ENCODE data around the gene ZNF222. TPM values are rescaled to one million over a fixed set of nuclear protein-coding genes. Genes with fewer than 3 reads are reported as not detected.

ZNF222 gene
- total and polyA plus RNA-seq, 2 of the 8 experiments (the other 6 are each of a cell fraction or from before 2014, with no cell fraction given): 1.7 to 3.4 TPM

DNA sequence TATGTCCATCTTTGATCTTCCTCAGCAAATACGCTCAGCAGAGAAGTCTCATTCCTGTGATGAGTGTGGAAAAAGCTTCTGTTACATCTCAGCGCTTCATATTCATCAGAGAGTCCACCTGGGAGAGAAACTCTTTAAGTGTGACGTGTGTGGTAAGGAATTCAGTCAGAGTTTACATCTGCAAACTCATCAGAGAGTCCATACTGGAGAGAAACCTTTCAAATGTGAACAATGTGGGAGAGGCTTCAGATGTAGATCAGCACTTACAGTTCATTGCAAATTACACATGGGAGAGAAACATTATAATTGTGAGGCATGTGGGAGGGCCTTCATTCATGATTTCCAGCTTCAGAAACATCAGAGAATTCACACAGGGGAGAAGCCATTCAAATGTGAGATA is 41.1 kb downstream of the ZNF222 start:
- Histone ChIP-seq H2BK120ac (replicated peaks; ENCODE audit: low read depth, low read length) (no peak overlapping the region), H3K23me2 (ENCODE audit: low read depth, low read length) (no peaks in the 10 kb centered on the region; the same call in 1 of the 2 replicates), H3K4me1 (replicated peaks in 1 of 4; ENCODE audit: control insufficient read depth in 3 of 4, insufficient read depth in 4 of 4, low read length in 3 of 4) (no peaks in the 10 kb centered on the region; a peak in 1 of 7 replicates), H3K9me3 (ENCODE audit: insufficient read depth in 2 of 2, low read depth in 1 of 2, low read length in 1 of 2) (peaks cover 26 to 32% of the 10 kb centered on the region in 2 experiments), H3K23ac (ENCODE audit: insufficient read length) (no peak overlapping the region), H3K14ac (ENCODE audit: insufficient read length) (no peak overlapping the region), H2BK12ac (ENCODE audit: low read depth, low read length) (no peak overlapping the region), H3K79me2 (ENCODE audit: control insufficient read depth in 1 of 2, insufficient read depth in 2 of 2, low read length in 2 of 2) (no peaks in the 10 kb centered on the region), H3K4ac (replicated peaks; ENCODE audit: insufficient read length, low read depth, low read length) (no peak overlapping the region), H4K91ac (replicated peaks; ENCODE audit: insufficient read length, low read length) (no peak overlapping the region), H4K8ac (ENCODE audit: extremely low read depth, insufficient read depth, low read length) (no peak overlapping the region), H4K20me1 (replicated peaks in 1 of 2; ENCODE audit: control insufficient read depth in 1 of 2, insufficient read depth in 2 of 2, low read length in 2 of 2) (no peaks in the 10 kb centered on the region), H2BK20ac (ENCODE audit: low read length) (no peak overlapping the region), H3K56ac (replicated peaks; ENCODE audit: insufficient read length, low read depth, low read length) (no peak overlapping the region), H3K4me2 (ENCODE audit: insufficient read depth in 1 of 2, low read depth in 2 of 2, low read length in 2 of 2) (no peak overlapping the region), H3K27me3 (replicated peaks in 1 of 4; ENCODE audit: control insufficient read depth in 3 of 4, extremely low read depth in 1 of 4, insufficient read depth in 3 of 4, low read length in 3 of 4) (no peaks in the 10 kb centered on the region), H2BK15ac (ENCODE audit: low read length) (no peak overlapping the region), H3K36me3 (ENCODE audit: control insufficient read depth in 2 of 4, insufficient read depth in 4 of 4, low read length in 3 of 4) (peaks cover 3 to 48% (median 32%) of the 10 kb centered on the region in 4 experiments; a peak in 6 of 8 replicates), H3K4me3 (ENCODE audit: extremely low read depth in 1 of 4, insufficient read depth in 2 of 4, low read depth in 3 of 4, low read length in 4 of 4) (no peak overlapping the region), H3K27ac (ENCODE audit: low read depth, low read length) (no peak overlapping the region), H4K5ac (ENCODE audit: insufficient read length, low read depth, low read length) (no peak overlapping the region), H2BK5ac (ENCODE audit: low read depth, low read length) (no peak overlapping the region), H2AK5ac (ENCODE audit: low read depth, low read length) (no peak overlapping the region), H3K18ac (ENCODE audit: extremely low read depth, low read length) (no peak overlapping the region), H2AFZ (ENCODE audit: low read length) (no peak overlapping the region), H3K9ac (replicated peaks in 1 of 4; ENCODE audit: extremely low read depth in 1 of 4, low read depth in 3 of 4, low read length in 3 of 4) (no peak overlapping the region), H3K79me1 (ENCODE audit: low read depth, low read length) (no peaks in the 10 kb centered on the region)
- ChIA-PET CTCF (ENCODE audit: partially characterized antibody) (no interaction called here), POLR2A (ENCODE audit: partially characterized antibody) (interaction anchor here (1.2 kb wide), 1 partner anchor 14 kb away, joined by 5 read pairs; the partner anchor contains the start of gene ZNF223)
- FAIRE-seq: no peak
- TF ChIP-seq ASH2L (IDR thresholded peaks at IDR 0.05; ENCODE audit: low read length) (no peak), TEAD4 (IDR thresholded peaks at IDR 0.05; ENCODE audit: low read depth, low read length) (no peak), CBX5 (IDR thresholded peaks at IDR 0.05; ENCODE audit: low read depth, low read length) (no peak), BCL11A (IDR thresholded peaks at IDR 0.05; ENCODE audit: low read depth in 2 of 2, low read length in 2 of 2) (no peak), CTBP2 (IDR thresholded peaks at IDR 0.05; ENCODE audit: borderline replicate concordance, insufficient read depth, insufficient read length, low read length) (no peak), CHD2 (IDR thresholded peaks at IDR 0.05; ENCODE audit: low read length) (no peak), SRF (IDR thresholded peaks at IDR 0.05; ENCODE audit: low read depth, low read length) (no peak), POLR2AphosphoS5 (IDR thresholded peaks at IDR 0.05; ENCODE audit: low read depth, low read length) (no peak)
- TF ChIP-seq, protein P1, sequence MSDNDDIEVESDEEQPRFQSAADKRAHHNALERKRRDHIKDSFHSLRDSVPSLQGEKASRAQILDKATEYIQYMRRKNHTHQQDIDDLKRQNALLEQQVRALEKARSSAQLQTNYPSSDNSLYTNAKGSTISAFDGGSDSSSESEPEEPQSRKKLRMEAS (IDR thresholded peaks at IDR 0.05): no peak
- WGBS, 2 experiments (ENCODE audit: extremely low coverage in 1 of 2, insufficient coverage in 1 of 2, insufficient read length in 1 of 2, insufficient replicate concordance in 2 of 2, low coverage in 1 of 2, low lambda C conversion rate in 2 of 2, missing lambda C conversion rate in 1 of 2): 53% methylated on average over 3 of the region's 3 CpGs; no CpG with 5 or more reads in 1 of the 2 experiments
- no peak for DNase-seq (ENCODE audit: low read depth in 1 of 2, low spot score in 2 of 2)

Measured in H1 (cell line).